Panc1 (cell line): ENCODE data around the gene PPCS. TPM values are rescaled to one million over a fixed set of nuclear protein-coding genes. Genes with fewer than 3 reads are reported as not detected.

ENCODE experiments used
- ATAC-seq: fragments of 200-7000 bp; cut with Tn5 transposase; 2 replicates; pipeline ENCODE4 v1.9.1; 2020; ENCODE audit warnings: mild to moderate bottlenecking, moderate library complexity
- BruUV-seq: library from RNA; stranded (reverse); fragments of 400-500 nt; replicated peaks from 2 replicates; lab custom pipeline; 2021; lab: Mats Ljungman, UMichigan
- CTCF ChIA-PET: fragments of 300-600 bp; sonication (Branson Sonifier 250); formaldehyde crosslinking; loops from one replicate; lab custom pipeline; 2022; ENCODE audit warnings: antibody characterized with exemption; lab: Charles Lee
- POLR2A ChIA-PET: fragments of 300-600 bp; sonication (Branson Sonifier 250); formaldehyde crosslinking; loops from one replicate; lab custom pipeline; 2022; ENCODE audit warnings: antibody characterized with exemption; lab: Charles Lee
- DNase-seq: peaks from one replicate; pipeline ENCODE4 v3.0.0-alpha.2; 2010; ENCODE audit warnings: low read depth, low spot score
- H3K27ac ChIP-seq: 2 replicates; pipeline ENCODE4 v1.5.1; 2011; ENCODE audit warnings: mild to moderate bottlenecking, low read length, inconsistent platforms
- H3K27me3 ChIP-seq: fragments of 200-500 bp; sonication (Bioruptor generic); 2 replicates; pipeline ENCODE4 v1.6.0; 2014; ENCODE audit warnings: low read length, inconsistent platforms; ENCODE audit not compliant: control insufficient read depth, insufficient read depth
- H3K36me3 ChIP-seq: fragments of 200-500 bp; sonication (Bioruptor generic); 2 replicates; pipeline ENCODE4 v1.5.1; 2014; ENCODE audit warnings: inconsistent platforms, mild to moderate bottlenecking, low read length, moderate library complexity; ENCODE audit not compliant: control insufficient read depth, insufficient read depth
- H3K4me1 ChIP-seq: 2 replicates; pipeline ENCODE4 v1.5.1; 2011; ENCODE audit warnings: inconsistent platforms, mild to moderate bottlenecking, low read length, moderate library complexity; ENCODE audit not compliant: control insufficient read depth, insufficient read depth
- H3K4me3 ChIP-seq, 2 experiments: 2 replicates each; pipeline ENCODE4 v1.5.1; 2011 to 2012; ENCODE audit warnings: low read depth in 2 of 2, low read length in 2 of 2, mild to moderate bottlenecking in 2 of 2, inconsistent platforms in 1 of 2, moderate library complexity in 1 of 2
- H3K9me3 ChIP-seq: fragments of 200-500 bp; sonication (Bioruptor generic); 2 replicates; pipeline ENCODE4 v1.5.1; 2014; ENCODE audit warnings: low read depth, mild to moderate bottlenecking, inconsistent platforms, low read length, moderate library complexity; ENCODE audit not compliant: control insufficient read depth, insufficient read depth
- CTCF ChIP-seq: fragments of 450-650 bp; IDR thresholded peaks from 2 replicates; pipeline ENCODE4 v1.5.1; 2017; ENCODE audit warnings: mild to moderate bottlenecking
- POLR2AphosphoS5 ChIP-seq: IDR thresholded peaks from 2 replicates; pipeline ENCODE4 v1.6.1; 2012; ENCODE audit warnings: mild to moderate bottlenecking, low read depth, low read length, moderate library complexity
- REST ChIP-seq, 2 experiments: IDR thresholded peaks; 2 replicates each; pipeline ENCODE4 v1.6.1; 2011 to 2012; ENCODE audit warnings: low read depth in 2 of 2, control low read depth in 1 of 2, low read length in 1 of 2, mild to moderate bottlenecking in 1 of 2, moderate library complexity in 1 of 2; ENCODE audit not compliant: insufficient read depth in 1 of 2
- SIN3A ChIP-seq: IDR thresholded peaks from 2 replicates; pipeline ENCODE4 v1.6.1; 2012; ENCODE audit warnings: low read depth, mild to moderate bottlenecking, low read length, moderate library complexity, borderline replicate concordance; ENCODE audit not compliant: insufficient read depth
- TCF7L2 ChIP-seq: IDR thresholded peaks from 2 replicates; pipeline ENCODE4 v1.6.1; 2011; ENCODE audit warnings: mild to moderate bottlenecking, low read depth, low read length, inconsistent platforms
- in situ Hi-C: cut with HindIII; loops from 2 replicates; pipeline ENCODE4 v1.10.0; 2016; ENCODE audit warnings: low sequenced_read_pairs, low pct_unique_long_range_greater_than_20kb
- intact Hi-C: fragments of 100-400 bp; cut with micrococcal nuclease; formaldehyde crosslinking; loops from one replicate; pipeline ENCODE4 v1.10.0; 2022; ENCODE audit not compliant: unreplicated experiment
- total RNA-seq: library from RNA; stranded (reverse); gene quantifications from one replicate; pipeline ENCODE4 v1.2.1, GENCODE V29; 2021; ENCODE audit not compliant: unreplicated experiment

PPCS gene
- total RNA-seq, 1 experiment from 2014 or later = 72.7 TPM

DNA sequence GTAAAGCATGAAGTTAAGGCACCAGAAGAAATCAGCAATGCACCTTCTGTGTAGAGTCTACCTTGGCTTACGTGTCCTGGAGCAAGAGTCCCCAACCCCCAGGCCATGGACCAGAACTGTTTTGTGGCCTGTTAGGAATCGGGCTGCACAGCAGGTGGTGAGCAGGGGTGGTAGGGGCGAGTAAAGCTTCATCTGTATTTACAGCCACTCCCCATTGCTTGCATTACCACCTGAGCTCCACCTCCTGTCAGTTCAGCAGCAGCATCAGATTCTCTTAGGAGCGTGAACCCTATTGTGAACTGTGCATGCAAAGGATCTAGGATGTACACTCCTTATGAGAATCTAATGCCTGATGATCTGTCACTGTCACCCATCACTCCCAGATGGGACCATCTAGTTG, 22.0 kb upstream of the PPCS start:
- TF ChIP-seq SIN3A = no peak
- no peak for TF ChIP-seq REST (IDR thresholded peaks at IDR 0.05; ENCODE audit: insufficient read depth in 1 of 2, low read depth in 2 of 2, low read length in 1 of 2)
- no peak for TF ChIP-seq CTCF
- no peak for TF ChIP-seq POLR2AphosphoS5
- TF ChIP-seq TCF7L2 = no peak
- Histone ChIP-seq H3K4me3 (no peak overlapping the region), H3K27me3 (no peaks in the 10 kb centered on the region), H3K9me3 (no peaks in the 10 kb centered on the region), H3K36me3 (no peaks in the 10 kb centered on the region), H3K4me1 (no peaks in the 10 kb centered on the region), H3K27ac (no peak overlapping the region)
- DNase-seq (no peak), ATAC-seq (no peak)
- intact Hi-C loops = no loop called here
- no TSS peak for BruUV-seq
- CTCF ChIA-PET = no interaction called here
- POLR2A ChIA-PET = no interaction called here
- in situ Hi-C loops = no loop called here

- no peak overlapping the region for H3K27ac ChIP-seq
- ATAC-seq = peak; percentile 74; the same call in 1 of the 2 replicates
- peak; percentile 53 for DNase-seq
- CTCF ChIA-PET = no interaction called here
- no peak overlapping the region for H3K4me3 ChIP-seq
- in situ Hi-C loops = no loop called here
- no peaks in the 10 kb centered on the region for H3K4me1 ChIP-seq
- no TSS peak for BruUV-seq
- H3K36me3 ChIP-seq = no peaks in the 10 kb centered on the region
- no peaks in the 10 kb centered on the region for H3K27me3 ChIP-seq
- H3K9me3 ChIP-seq = no peaks in the 10 kb centered on the region
- POLR2A ChIA-PET = no interaction called here
- TF ChIP-seq SIN3A = no peak
- no peak for TF ChIP-seq POLR2AphosphoS5
- no peak for TF ChIP-seq CTCF
- no peak for TF ChIP-seq REST (IDR thresholded peaks at IDR 0.05; ENCODE audit: insufficient read depth in 1 of 2, low read depth in 2 of 2, low read length in 1 of 2)
- TF ChIP-seq TCF7L2 = no peak
- intact Hi-C loops = no loop called here
Measured at GRCh38 chr1:42439940-42440339, 16.4 kb upstream of the PPCS start.
